GM23338 (cell line): ENCODE results near the gene ACOX2. TPM values are rescaled to one million over a fixed set of nuclear protein-coding genes. Genes with fewer than 3 reads are reported as not detected.

Source experiments
- ATAC-seq: fragments of 200-7000 bp; cut with Tn5 transposase; 3 replicates; pipeline ENCODE4 v1.9.1; 2020
- DNase-seq: peaks from one replicate; pipeline ENCODE4 v3.0.0-alpha.2; 2015; ENCODE audit warnings: low spot score
- H2AFZ ChIP-seq: fragments of 200-600 bp; sonication (generic); 2 replicates; pipeline ENCODE4 v1.8.0; 2016; ENCODE audit warnings: antibody characterized with exemption, mild to moderate bottlenecking, moderate library complexity
- H3F3A ChIP-seq: fragments of 200-600 bp; sonication (generic); replicated peaks from 2 replicates; pipeline ENCODE4 v1.8.0; 2017; ENCODE audit warnings: antibody characterized with exemption, mixed run types, low read depth
- H3K27ac ChIP-seq: fragments of 200-600 bp; sonication (generic); 2 replicates; pipeline ENCODE4 v1.6.1; 2016; ENCODE audit warnings: low read depth
- H3K27me3 ChIP-seq: fragments of 200-600 bp; sonication (generic); 2 replicates; pipeline ENCODE4 v1.8.0; 2016; ENCODE audit warnings: mild to moderate bottlenecking, mixed run types, moderate library complexity; ENCODE audit not compliant: insufficient read depth
- H3K36me3 ChIP-seq: fragments of 200-600 bp; sonication (generic); 2 replicates; pipeline ENCODE4 v1.8.0; 2016; ENCODE audit warnings: mild to moderate bottlenecking; ENCODE audit not compliant: insufficient read depth
- H3K4me1 ChIP-seq: fragments of 200-600 bp; sonication (generic); 2 replicates; pipeline ENCODE4 v1.8.0; 2016; ENCODE audit warnings: mild to moderate bottlenecking, moderate library complexity; ENCODE audit not compliant: insufficient read depth
- H3K4me2 ChIP-seq: fragments of 200-600 bp; sonication (generic); 2 replicates; pipeline ENCODE4 v1.7.1; 2017; ENCODE audit warnings: mixed run types
- H3K4me3 ChIP-seq: fragments of 200-600 bp; sonication (generic); 2 replicates; pipeline ENCODE4 v1.6.1; 2016; ENCODE audit warnings: mixed run types
- H3K79me2 ChIP-seq: fragments of 200-600 bp; sonication (generic); replicated peaks from 2 replicates; pipeline ENCODE4 v1.8.0; 2017; ENCODE audit warnings: mild to moderate bottlenecking; ENCODE audit not compliant: insufficient read depth
- H3K9me2 ChIP-seq: fragments of 200-600 bp; sonication (generic); 2 replicates; pipeline ENCODE4 v1.8.0; 2017; ENCODE audit not compliant: insufficient read depth
- H4K20me1 ChIP-seq: fragments of 200-600 bp; sonication (generic); replicated peaks from 2 replicates; pipeline ENCODE4 v1.8.0; 2017; ENCODE audit warnings: mild to moderate bottlenecking; ENCODE audit not compliant: insufficient read depth
- H3K27ac Mint-ChIP-seq: 2 replicates; pipeline ENCODE4 v1.8.0; 2020; ENCODE audit warnings: inconsistent platforms, mild to moderate bottlenecking, moderate library complexity, mixed read lengths
- H3K27me3 Mint-ChIP-seq: 3 replicates; pipeline ENCODE4 v1.8.0; 2022; ENCODE audit warnings: low read depth, mild to moderate bottlenecking, moderate library complexity, mixed read lengths, inconsistent platforms; ENCODE audit not compliant: insufficient read depth, poor library complexity
- H3K36me3 Mint-ChIP-seq: 3 replicates; pipeline ENCODE4 v1.8.0; 2021; ENCODE audit warnings: low read depth, mild to moderate bottlenecking, inconsistent platforms, moderate library complexity, mixed read lengths
- H3K4me1 Mint-ChIP-seq: 3 replicates; pipeline ENCODE4 v1.8.0; 2020; ENCODE audit warnings: mild to moderate bottlenecking, inconsistent platforms, mixed read lengths
- H3K4me3 Mint-ChIP-seq: 3 replicates; pipeline ENCODE4 v1.8.0; 2021; ENCODE audit warnings: moderate library complexity, mild to moderate bottlenecking, inconsistent platforms, mixed read lengths
- H3K9me3 Mint-ChIP-seq: 3 replicates; pipeline ENCODE4 v1.8.0; 2020; ENCODE audit warnings: moderate library complexity, mild to moderate bottlenecking, inconsistent platforms, mixed read lengths
- CTCF ChIP-seq, 2 experiments: fragments of 200-600 bp in 1 of 2; sonication (generic) in 1 of 2; conservative IDR thresholded peaks; 2 replicates each; pipeline versions ENCODE4 v1.5.1 to v1.6.1; 2016 to 2017; ENCODE audit warnings: antibody characterized with exemption in 2 of 2, low read depth in 2 of 2, mild to moderate bottlenecking in 2 of 2, moderate library complexity in 1 of 2
- EZH2phosphoT487 ChIP-seq: fragments of 200-600 bp; sonication (generic); IDR thresholded peaks from one replicate; pipeline ENCODE4 v1.8.1; 2018; ENCODE audit warnings: antibody characterized with exemption; ENCODE audit not compliant: unreplicated experiment
- JUNB ChIP-seq: IDR thresholded peaks from one replicate; pipeline ENCODE4 v1.6.1; 2016; ENCODE audit warnings: antibody characterized with exemption; ENCODE audit not compliant: unreplicated experiment
- POLR2AphosphoS5 ChIP-seq: IDR thresholded peaks from 2 replicates; pipeline ENCODE4 v1.6.1; 2016; ENCODE audit warnings: antibody characterized with exemption, low read depth
- STAT1 ChIP-seq: IDR thresholded peaks from one replicate; pipeline ENCODE4 v1.6.1; 2016; ENCODE audit warnings: antibody characterized with exemption; ENCODE audit not compliant: unreplicated experiment
- ZNF462 ChIP-seq: fragments of 250-450 bp; sonication (Bioruptor Pico); IDR thresholded peaks from 2 replicates; pipeline ENCODE4 v1.5.0; 2020; ENCODE audit warnings: mild to moderate bottlenecking, moderate library complexity
- polyA plus RNA-seq: library from polyadenylated mRNA; unstranded; fragments of >200 nt; fragmentation: Nextera tagmentation; extraction: Ambion mirVana; gene quantifications from 2 replicates; pipeline ENCODE4 v1.2.1, GENCODE V29; 2016
- total RNA-seq: library from RNA; depleted of rRNA; stranded (reverse); fragments of >200 nt; shearing (Covaris generic); gene quantifications from 2 replicates; pipeline ENCODE4 v1.2.3, GENCODE V29; 2014

The ACOX2 gene
- total and polyA plus RNA-seq, 2 experiments from 2014 or later = 1.1 to 1.9 TPM

- H3K4me3 Mint-ChIP-seq = no peak overlapping the region
- no peak for TF ChIP-seq JUNB
- no peak for TF ChIP-seq ZNF462 (CRISPR knock-in tag)
- no peak for TF ChIP-seq POLR2AphosphoS5
- TF ChIP-seq STAT1 = no peak
- TF ChIP-seq CTCF (conservative IDR thresholded peaks at IDR 0.05; ENCODE audit: low read depth in 2 of 2) = no peak
- no peak for TF ChIP-seq EZH2phosphoT487
- peaks cover 31% of the 10 kb centered on the region for H3K4me1 ChIP-seq
- peaks cover 3% of the 10 kb centered on the region; the same call in 1 of the 2 replicates for H3K9me2 ChIP-seq
- H3K4me2 ChIP-seq = no peak overlapping the region
- no peaks in the 10 kb centered on the region for H3K79me2 ChIP-seq
- no peaks in the 10 kb centered on the region for H3K36me3 Mint-ChIP-seq
- H4K20me1 ChIP-seq = no peaks in the 10 kb centered on the region
- H3K27ac ChIP-seq = no peak overlapping the region
- H3K4me1 Mint-ChIP-seq = peaks cover 38% of the 10 kb centered on the region
- no peak for DNase-seq
- H3F3A ChIP-seq = no peaks in the 10 kb centered on the region
- H3K36me3 ChIP-seq = no peaks in the 10 kb centered on the region
- no peaks in the 10 kb centered on the region for H3K27me3 ChIP-seq
- peaks cover 9% of the 10 kb centered on the region for H3K27me3 Mint-ChIP-seq
- ATAC-seq = no peak
- H2AFZ ChIP-seq = peak overlapping the region; percentile 80; the same call in 1 of the 2 replicates
- H3K9me3 Mint-ChIP-seq = no peaks in the 10 kb centered on the region
- no peak overlapping the region for H3K4me3 ChIP-seq
- no peak overlapping the region for H3K27ac Mint-ChIP-seq
Observed at GRCh38 chr3:58576716-58577115, 39.7 kb upstream of the ACOX2 start.
